T-helper 1 cell treated with Interleukin-12 subunit alpha and Interleukin-12 subunit beta and Interleukin-4 antibody, amounts not matched to agents 30 ng/mL and 1 ng/mL, for 36 hours (primary cell): Measurements from ENCODE around the gene MTFMT. TPM values are rescaled to one million over a fixed set of nuclear protein-coding genes. Genes with fewer than 3 reads are reported as not detected.
"Not testable (repeated sequence)": the region's sequence is repeated elsewhere in the genome, so short reads cannot be mapped to it uniquely, and the experiment has no call there.

Source experiments
- intact Hi-C: fragments of 100-400 bp; cut with micrococcal nuclease; formaldehyde crosslinking; loops from one replicate; pipeline ENCODE4 v1.15.1; 2024
- total RNA-seq: library from RNA; stranded (reverse); gene quantifications from 2 replicates; pipeline ENCODE4 v1.2.3, GENCODE V29; 2022

MTFMT gene
- total RNA-seq = 12.4 TPM in 2 replicates

- intact Hi-C loops = loop anchor here (1.0 to 5.0 kb wide), 9 partner anchors 20 to 276 kb away; partner anchors contain the start of genes CLPX, PDCD7, PIF1 and RNU5B-1
These were observed at the start of gene MTFMT for GRCh38 chr15:65028921-65029735. MTFMT (minus strand) TSS chr15:65029639; CDS start chr15:65029613, 26 bp downstream.

DNA sequence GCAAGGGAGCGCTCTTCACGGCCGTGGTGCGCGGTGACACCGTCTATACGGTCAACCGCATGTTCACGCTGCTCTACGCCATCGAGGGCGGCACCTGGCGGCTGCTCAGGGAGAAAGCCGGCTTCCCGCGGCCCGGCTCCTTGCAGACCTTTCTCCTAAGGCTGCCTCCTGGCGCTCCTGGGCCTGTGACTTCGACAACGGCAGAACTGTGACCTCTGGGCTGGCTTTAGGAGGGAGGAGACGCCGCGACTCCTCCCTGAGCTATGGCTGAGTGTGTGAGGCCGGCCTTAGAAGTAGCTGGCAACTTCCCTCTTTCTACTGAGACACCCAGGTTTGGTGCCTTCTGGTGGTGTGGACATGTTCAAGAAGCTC is 48.5 kb upstream of the MTFMT start:
- intact Hi-C loops = loop anchor here (1.0 kb wide), 3 partner anchors 45 to 347 kb away; partner anchors contain the start of gene MTFMT

DNA sequence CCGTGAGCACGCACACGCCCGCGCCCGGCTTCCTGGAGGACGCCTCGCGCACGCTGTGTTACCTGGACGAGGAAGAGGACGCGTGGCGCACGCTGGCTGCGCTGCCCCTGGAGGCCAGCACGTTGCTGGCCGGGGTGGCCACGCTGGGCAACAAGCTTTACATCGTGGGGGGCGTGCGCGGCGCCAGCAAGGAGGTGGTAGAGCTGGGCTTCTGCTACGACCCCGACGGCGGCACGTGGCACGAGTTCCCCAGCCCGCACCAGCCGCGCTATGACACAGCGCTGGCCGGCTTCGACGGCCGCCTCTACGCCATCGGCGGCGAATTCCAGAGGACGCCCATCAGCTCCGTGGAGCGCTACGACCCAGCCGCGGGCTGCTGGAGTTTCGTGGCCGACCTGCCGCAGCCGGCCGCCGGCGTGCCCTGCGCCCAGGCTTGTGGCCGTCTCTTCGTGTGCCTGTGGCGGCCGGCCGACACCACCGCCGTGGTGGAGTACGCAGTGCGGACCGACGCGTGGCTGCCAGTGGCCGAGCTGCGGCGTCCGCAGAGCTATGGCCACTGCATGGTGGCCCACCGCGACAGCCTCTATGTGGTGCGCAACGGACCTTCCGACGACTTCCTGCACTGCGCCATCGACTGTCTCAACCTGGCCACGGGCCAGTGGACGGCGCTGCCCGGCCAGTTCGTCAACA is 48.0 kb upstream of the MTFMT start:
- intact Hi-C loops = no loop called here

- intact Hi-C loops = no loop called here
These were observed 47.2 kb upstream of the MTFMT start, which contains the start of gene KBTBD13 for GRCh38 chr15:65076486-65077290. KBTBD13 (plus strand) TSS chr15:65076746; CDS start chr15:65076816, 70 bp downstream.

DNA sequence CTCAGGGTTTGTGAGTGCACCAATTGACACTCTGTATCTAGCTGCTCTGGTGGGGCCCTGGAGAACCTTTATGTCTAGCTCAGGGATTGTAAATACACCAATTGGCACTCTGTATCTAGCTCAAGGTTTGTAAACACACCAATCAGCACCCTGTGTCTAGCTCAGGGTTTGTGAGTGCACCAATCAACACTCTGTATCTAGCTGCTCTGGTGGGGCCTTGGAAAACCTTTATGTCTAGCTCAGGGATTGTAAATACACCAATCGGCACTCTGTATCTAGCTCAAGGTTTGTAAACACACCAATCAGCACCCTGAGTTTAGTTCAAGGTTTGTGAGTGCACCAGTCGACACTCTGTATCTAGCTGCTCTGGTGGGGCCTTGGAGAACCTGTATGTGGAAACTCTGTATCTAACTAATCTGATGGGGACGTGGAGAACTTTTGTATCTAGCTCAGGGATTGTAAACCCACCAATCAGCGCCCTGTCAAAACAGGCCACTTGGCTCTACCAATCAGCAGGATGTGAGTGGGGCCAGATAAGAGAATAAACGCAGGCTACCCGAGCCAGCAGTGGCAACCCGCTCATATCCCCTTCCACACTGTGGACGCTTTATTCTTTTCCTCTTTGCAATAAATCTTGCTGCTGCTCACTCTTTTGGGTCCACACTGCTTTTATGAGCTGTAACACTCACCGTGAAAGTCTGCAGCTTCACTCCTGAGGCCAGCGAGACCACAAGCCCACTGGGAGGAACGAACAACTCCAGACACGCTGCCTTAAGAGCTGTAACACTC is 46.4 kb upstream of the MTFMT start:
- intact Hi-C loops = not testable (repeated sequence)

DNA sequence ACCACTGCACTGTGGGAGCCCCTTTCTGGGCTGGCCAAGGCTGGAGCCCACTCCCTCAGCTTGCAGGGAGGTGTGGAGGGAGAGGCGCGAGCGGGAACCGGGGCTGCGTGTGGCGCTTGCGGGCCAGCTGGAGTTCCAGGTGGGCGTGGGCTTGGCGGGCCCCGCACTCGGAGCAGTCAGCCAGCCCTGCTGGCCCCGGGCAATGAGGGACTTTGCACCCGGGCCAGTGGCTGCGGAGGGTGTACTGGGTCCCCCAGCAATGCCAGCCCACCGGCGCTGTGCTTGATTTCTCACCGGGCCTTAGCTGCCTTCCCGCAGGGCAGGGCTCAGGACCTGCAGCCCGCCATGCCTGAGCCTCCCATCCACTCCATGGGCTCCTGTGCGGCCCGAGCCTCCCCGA is 45.5 kb upstream of the MTFMT start:
- intact Hi-C loops = not testable (repeated sequence)

- intact Hi-C loops = no loop called here
These were observed 43.2 kb upstream of the MTFMT start for GRCh38 chr15:65072617-65073016.

GRCh38 chr15:65072027-65072426 is 42.6 kb upstream of the MTFMT start:
- intact Hi-C loops = no loop called here

DNA sequence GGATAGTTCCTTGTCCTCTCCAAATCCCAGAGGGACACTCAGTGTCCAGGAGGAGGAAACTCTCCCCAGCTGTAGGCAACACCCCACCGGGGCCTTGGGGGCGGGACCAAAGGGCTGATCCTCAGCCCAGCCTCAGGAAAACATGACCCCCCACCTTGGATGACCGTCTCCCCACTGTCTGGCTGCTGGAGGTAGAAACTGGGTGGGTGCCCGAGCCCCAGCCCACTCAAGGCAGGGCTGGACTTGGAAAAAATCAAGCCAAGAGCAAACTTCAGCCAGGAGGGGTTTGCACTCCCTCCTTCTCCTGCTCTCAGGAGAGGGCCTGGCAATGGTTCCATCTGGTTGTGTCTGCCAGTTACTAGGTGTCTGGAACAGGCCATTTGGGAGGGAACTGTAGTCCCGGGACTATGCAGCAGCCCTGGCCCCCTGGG is 42.0 kb upstream of the MTFMT start:
- intact Hi-C loops = no loop called here

DNA sequence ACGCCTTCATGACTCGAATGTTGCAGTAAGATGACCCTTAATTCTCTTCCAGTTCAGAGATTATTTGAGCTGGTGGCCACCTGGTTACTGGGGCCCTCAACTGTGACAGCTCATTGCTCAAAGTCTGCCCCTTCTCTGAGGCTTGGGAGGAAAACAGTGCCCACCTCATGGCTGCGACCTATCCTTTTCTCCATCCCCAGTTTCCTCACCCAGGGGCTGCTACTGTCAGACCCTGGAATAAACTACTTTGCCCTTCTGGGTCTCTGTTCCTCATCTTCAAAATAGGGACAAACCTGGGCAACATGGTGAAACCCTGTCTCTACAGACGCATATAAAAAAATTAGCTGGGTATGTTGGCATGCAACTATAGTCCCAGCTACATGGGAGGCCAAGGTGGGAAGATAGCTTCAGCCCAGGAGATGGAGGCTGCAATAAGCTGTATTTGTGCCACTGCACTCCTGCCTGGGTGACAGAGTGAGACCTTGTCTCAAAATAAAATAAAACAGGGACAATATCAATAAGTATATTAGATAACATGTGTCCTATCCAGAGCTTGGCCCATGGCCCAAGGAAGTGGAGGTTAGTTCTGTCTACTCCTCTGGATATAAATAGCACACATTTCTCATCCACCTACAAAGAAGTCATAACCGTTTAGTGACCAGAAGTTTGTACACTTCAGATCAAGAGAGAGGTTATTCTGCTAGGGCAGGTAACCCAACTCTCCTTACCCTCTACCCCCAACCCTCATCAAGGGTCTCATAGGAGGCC is 40.5 kb upstream of the MTFMT start:
- intact Hi-C loops = no loop called here

DNA sequence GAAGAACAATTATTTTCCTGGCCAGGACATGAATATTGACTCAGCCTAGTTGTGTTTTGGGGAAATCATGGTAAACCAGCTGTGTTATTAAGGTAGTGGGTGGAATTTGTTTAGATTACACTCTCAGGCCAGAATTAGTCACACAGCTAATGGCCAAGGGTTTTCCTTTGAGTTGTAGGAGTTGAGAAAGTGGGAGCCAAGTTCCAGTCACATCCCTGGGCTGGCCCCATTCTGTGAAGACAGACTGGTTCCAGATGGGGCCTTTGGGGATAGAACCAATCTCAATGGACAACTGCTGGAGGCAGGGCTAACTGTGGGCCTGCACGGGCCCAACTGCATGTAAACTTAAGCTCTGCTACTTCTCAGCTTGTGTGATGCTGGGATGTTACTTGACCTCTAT is 39.7 kb upstream of the MTFMT start:
- intact Hi-C loops = no loop called here

GRCh38 chr15:65068403-65068788 is 39.0 kb upstream of the MTFMT start:
- intact Hi-C loops = no loop called here

- intact Hi-C loops = no loop called here
These were observed 38.4 kb upstream of the MTFMT start, which contains the start of gene RASL12 for GRCh38 chr15:65067645-65068402. RASL12 (minus strand) TSS chr15:65067991; CDS start chr15:65067835, 156 bp downstream.

GRCh38 chr15:65067317-65067644 is 37.8 kb upstream of the MTFMT start:
- intact Hi-C loops = no loop called here

- intact Hi-C loops = no loop called here
These were observed 37.3 kb upstream of the MTFMT start for GRCh38 chr15:65066635-65067316.

DNA sequence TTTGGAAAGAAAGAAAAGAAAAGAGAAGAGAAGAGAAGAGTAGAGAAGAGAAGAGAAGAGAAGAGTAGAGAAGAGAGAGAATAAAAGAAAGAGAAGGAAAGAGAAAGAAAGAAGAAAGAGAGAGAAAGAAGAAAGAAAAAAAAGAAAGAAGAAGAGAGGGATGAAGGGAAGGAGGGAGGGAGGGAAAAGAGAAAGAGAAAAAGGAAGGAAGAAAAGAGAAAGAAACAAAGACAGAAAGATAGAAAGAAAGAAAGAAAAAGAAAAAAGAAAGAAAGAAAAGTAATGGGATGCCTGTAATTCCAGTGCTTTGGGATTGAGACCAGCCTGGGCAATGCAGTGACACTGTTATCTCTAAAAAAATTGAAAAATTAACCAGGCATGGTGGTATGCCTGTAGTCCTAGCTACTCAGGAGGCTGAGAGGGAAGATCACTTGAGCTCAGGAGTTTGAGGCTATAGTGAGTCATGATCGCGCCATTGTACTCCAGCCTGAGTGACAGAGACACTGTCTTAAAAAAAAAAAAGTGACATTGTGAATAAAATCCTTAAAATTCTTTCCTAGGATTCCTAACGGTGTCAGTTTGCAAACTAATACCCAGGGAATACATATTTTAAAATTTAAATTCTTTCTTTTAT is 36.7 kb upstream of the MTFMT start:
- intact Hi-C loops = no loop called here

DNA sequence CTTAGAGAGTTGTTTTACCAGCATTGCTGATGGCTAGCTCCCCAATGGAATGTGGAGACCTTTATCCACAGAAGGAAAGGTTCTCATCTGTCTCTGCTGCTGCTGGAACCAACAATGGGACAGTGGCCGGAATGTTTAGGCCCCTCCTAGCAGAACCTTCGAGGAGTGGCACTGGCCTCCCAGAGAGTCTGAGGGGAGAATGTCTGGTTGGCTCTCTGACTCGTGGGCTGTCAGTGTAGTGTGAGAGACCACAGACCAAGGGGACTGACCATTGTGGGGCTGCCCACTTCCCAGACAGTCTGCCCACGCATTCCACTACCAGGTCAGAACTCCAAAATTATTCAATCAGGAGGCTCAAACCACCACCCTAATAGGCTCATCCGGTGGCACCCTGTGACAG is 33.3 kb upstream of the MTFMT start:
- intact Hi-C loops = no loop called here

DNA sequence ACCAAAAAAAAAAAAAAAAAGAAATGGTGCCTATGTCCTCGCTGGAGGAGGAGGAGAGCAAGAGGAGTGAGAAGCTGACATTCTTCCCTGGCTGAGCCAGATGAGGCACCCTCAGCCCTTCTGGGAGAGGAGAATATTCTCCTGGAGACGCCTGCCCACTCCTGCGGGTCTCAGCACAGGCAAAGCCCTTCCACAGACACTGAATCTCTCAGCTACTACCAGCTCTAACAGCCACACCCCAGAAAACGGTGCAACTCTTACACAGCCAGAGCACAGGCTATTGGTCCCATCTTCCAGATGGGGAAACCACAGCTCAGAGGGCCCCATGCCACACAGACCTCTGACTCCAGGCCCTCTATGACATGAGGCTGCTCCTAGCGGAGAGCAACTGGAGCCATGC is 32.6 kb upstream of the MTFMT start:
- intact Hi-C loops = no loop called here
